Tongue (tissue), 2 donors: Measurements from ENCODE around the gene UQCR11. TPM values are rescaled to one million over a fixed set of nuclear protein-coding genes. Genes with fewer than 3 reads are reported as not detected.
"Not testable (repeated sequence)": the region's sequence is repeated elsewhere in the genome, so short reads cannot be mapped to it uniquely, and the experiment has no call there.

Experiments
- DNase-seq: peaks from one replicate; pipeline ENCODE4 v3.0.0-alpha.2; 2015
- total RNA-seq: library from RNA; depleted of rRNA; stranded (reverse); fragments of >200 nt; gene quantifications from one replicate; pipeline ENCODE4 v1.2.3, GENCODE V29; 2014

UQCR11 gene
- 49.0 TPM for total RNA-seq

DNA sequence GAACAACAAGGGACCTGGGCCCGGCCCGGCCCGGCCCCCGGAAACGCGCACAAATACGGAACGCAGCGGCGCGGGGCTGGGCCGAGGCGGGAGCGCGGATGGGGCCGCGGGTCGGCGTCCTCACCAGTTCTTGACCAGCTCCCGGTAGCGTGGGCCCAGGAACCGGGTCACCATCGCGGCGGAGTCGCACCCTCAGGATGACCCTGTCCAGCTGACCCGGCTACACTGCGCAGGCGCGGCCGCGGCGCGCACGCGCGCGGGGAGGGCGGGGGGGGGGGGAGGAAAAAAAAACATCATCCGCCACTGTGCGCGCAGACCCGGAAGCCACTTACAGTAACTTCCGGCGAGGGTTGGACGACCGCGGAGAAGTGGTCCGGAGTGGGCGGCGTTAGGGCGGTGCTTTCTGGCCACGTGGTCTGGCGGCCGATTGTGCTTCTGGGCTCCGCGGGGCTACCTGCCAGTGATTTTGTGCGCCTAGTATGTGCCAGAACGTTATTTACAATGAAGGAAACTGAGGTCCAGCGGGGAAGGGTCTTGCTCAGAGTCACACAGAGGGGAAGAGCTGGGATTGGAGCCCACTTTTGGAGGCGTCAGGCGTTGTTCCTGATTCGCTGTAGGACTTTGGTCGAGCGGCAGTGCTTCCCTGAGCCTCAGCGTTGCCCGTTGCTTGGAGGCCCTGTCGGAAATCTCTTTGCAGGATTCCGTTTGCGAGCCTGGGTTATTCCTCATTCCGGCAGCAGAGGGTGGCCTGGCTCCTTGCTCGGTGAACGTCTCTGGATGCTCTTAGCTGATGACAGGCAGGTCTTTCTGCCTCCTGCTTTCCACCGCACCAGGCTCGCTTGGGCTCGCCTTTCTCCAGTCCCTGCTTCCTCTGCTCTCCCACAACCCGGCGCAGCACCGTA lies at the start of gene UQCR11:
Gene UQCR11, minus strand, starts transcription at position 227 of the 902 bp plus-strand sequence. Its CDS starts 53 bp downstream, at position 174.
- DNase-seq = peak; percentile 98

DNA sequence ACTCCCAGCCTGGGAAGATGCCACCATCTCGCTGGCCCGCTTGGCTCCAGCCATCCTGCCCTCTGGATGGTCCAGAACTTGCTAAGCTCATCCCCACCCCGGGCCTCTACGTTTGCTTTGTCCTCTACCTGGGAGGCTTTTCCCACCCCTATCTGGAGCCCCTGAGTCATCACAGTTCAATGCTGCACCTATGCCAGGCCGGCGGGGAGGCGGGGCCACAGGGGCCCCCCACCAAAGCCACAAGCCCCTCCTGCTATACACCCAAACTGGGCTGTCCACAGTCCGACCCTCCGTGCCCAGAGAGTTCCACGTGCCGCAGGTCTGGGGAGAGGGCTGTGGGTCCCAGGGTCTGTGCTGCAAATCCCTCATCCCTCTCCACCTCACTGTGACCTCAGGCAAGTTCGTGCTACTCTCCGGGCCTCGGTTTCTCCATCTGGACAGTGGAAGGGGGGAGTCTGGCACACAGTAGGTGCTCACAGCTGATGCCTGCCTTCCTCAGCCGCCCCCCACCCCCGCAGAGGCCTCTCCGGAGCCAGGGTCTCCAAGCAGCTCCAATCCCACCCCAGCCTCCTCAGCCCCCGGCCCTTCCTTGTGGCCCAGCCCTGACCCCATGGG lies 49.0 kb upstream of the UQCR11 start:
- DNase-seq = no peak

DNA sequence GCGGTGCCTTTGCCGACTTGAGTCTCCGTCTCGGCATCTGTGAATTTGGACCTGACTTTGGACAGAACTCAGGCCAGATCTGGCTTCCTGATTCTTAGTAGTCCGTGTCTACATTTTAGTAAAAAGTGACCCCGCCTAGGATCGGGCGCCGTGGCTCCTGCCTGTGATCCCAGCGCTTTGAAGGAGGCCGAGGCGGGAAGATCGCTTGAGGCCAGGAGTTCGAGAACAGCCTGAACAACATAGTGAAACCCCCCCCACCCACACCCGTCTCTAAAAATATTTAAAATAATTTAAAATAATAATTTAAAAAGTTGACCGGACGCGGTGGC lies 48.0 kb upstream of the UQCR11 start:
- DNase-seq = no peak

DNA sequence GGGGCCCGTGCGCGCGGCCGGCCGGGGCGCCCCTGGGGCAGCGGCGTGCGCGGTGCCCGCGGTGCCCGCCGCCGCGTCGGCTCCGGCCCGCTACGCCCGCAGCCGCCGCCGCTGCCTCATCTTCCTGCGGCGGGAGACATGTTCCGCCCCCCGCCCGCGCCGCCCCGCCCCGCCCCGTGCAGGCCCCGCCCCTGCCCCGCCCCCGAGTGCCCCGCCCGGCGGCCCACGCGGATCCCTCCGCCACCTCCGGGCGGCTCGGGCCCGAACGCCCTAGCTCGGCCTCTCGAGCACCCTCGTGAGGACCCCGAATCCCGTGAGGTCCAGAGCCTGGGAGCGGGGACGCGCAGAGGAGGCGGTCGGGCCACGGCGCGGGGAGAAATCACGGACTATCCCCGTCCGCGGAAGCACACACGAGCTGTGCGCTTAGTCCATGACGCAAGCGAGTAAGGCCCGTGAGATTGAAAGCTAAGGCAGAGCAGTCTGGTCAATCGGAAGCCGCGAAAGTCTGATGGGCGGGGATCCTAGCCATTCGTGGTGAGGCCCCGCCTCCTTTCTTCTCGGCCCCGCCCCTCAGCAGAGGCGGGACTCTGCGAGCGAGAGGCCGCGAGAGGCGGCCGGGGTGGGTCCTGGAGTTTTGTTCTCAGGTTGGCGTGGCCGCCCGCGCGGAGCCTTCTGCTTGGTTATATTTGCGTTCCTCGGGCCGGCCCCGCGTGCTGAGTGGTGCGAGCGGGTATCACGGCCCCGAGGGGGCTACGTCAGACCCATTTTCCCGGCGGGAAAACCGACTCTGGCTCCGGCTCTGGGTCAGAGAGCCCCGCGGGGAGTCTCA lies 47.4 kb upstream of the UQCR11 start, which contains the start of gene TCF3:
Gene TCF3, minus strand, starts transcription at position 145 of the 829 bp plus-strand sequence. CDS start 2,367 bp downstream, outside the sequence.
- peak; percentile 99 for DNase-seq

DNA sequence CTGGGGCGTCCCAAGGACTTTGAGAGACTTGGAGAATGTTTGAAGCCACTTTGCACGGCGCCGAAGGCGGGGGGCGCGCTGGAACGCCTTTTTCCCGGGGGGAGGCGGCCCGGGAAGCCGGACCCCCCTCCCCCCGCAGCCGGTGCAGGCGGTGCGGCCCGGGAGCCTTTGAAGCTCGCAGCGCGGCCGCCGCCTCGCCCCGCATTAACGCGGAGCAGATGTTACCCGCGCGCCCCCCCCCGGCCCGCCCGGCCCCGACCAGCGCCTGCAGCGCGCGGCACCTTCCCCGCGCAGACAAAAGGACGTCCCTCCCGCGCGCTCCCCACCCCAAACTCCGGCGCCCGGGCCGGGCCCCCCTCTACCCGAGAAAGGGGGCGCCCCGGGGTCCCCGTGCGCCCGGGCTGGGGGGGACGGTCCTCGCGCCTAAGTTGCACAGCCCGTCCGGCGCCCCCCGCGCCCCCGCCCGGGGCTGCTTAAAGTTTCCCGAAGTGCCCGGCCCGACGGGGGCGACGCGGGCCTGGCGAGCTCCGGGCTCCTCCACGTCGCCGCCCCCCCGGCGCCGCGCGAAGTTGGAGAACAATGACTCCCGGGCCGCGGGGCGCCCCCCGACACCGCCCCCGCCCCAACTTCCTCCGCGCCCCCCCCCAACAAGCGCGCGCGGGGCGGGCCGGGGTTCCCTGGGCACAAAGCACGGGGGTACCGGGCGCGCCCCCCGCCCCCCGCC lies 46.5 kb upstream of the UQCR11 start:
- DNase-seq = peak; percentile 73

DNA sequence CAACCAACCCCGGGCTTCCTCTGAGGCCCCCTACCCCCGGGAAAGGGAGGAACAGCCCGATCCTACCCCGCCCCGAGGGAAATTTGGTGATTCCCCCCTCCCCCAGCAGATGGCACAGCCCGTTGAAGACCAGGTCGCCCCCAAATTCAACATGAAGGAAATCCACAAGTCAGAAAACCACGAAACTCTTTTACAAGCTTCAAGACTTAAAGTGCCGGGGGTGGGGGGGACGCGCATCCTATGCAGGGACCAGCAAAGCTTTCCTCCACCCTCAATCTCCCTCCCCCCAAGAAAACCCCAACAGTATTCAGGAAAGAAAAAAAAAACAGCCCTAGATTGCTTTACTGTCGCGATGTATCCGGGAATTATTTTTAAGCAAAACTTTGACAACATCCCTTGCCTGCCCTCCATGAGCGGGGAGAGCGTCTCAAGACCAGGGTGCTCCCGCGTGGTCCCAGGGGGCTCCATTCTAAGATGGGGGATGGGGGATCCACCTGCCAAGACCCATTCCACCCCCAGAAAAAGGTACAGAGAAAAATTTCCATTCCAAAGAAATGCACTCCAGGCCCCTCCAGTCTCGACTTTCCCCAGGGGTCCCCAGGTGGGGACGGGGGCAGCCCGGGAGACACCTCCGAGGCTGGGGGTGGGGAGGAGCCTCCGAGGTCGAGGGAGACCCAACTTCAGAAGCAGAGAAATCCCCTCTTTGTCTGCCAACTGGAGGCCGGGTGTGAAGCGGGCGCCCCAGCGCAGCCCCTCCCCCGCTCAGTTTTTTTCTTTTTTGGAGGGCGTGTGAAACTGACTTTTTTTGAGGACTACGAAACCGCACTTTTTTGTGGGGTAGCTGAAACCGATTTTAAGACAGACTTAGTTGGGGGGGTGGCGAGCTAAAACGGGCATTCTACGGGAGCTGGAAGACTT lies 45.6 kb upstream of the UQCR11 start:
- peak; percentile 75 for DNase-seq

DNA sequence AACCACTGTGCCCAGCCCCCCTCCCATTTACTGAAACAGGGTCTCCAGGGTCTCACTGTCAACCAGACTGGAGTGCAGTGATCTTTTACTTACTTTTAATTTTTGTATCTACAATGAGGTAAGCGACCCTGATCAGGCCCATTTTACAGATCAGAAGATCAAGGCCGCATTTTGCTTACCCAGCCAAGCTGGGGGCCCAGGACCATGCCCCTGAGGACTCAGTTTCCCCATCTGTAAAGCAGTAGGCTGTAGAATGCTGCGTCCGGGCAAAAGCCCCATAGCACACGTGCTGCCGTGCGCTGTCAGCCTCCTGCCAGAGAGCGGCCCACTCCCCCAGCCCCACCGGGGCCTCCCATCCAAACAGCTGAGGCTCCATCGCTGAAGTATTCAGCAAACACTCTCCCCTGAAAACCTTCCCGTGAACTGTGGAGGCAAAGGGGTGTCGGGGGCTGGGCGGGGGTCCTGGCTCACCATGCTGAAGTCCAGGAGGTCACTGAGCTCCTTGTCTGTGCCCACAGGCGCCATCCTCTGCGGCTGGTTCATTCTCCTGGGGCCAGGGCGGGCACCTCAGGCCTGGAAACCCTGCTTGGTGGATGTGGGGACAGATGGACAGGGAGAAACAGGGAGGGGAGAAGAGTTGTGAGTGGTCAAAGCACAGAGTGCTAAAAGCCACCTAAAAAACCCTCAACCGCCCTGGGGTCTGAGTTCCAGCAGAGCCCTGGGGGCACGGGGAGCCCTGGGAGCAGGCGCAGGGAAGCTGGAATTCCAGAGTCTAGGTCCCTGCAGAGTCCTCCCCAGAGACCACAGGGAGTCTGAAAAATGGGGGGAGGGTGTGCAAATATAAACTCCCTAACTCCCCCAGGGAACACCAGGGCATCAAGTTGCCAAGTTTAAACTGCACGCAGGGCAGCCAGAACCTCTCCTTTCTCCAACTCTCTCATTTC lies 44.7 kb upstream of the UQCR11 start:
- no peak for DNase-seq

DNA sequence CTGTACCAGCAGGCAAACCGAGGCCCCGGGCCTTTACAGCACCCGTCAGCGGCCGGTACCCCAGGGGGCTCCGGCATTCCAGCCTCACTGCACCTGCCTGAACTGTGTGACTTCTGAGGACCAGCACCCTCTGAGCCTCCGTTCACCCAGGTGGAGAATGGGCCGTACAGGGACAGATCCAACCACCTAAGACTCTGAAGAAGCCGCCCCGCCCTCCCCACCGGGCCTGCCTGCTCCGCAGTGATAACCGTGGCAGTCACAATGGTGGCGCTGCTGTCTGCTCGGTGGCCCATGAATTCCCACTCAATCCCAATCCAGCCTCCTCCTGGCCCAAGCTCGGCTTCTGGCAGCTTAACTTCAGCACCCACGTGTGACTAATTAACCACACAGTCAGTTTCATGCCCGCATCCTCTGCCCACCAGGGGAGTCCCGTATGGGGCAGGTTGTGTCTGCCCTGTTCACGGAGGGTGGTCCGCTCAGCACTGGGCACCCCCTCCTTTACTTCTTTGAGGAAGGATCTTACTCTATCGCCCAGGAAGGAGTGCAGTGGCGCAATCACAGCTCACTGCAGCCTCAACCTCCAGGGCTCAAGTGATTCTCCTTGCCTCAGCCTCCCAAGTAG lies 43.8 kb upstream of the UQCR11 start:
- DNase-seq = no peak

DNA sequence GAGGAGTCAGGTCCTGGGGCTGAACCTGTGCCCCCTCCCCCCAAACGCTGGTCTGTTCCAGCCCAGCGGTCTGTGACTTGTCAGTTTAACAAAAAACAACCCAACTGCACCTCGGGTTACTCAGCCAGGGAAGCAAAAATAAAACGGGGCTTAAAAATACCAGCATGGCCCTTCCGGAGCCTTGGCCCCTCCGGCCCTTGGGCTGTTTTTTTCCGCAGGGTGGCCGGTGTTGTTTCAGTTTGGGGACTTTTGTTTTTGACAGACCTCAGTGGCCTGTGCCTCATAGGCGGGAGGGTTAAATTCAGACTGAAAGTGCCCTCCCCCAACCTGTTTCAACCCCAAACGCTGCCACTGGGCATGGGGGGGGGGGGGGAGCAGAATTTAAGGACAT lies 43.2 kb upstream of the UQCR11 start:
- DNase-seq = no peak

DNA sequence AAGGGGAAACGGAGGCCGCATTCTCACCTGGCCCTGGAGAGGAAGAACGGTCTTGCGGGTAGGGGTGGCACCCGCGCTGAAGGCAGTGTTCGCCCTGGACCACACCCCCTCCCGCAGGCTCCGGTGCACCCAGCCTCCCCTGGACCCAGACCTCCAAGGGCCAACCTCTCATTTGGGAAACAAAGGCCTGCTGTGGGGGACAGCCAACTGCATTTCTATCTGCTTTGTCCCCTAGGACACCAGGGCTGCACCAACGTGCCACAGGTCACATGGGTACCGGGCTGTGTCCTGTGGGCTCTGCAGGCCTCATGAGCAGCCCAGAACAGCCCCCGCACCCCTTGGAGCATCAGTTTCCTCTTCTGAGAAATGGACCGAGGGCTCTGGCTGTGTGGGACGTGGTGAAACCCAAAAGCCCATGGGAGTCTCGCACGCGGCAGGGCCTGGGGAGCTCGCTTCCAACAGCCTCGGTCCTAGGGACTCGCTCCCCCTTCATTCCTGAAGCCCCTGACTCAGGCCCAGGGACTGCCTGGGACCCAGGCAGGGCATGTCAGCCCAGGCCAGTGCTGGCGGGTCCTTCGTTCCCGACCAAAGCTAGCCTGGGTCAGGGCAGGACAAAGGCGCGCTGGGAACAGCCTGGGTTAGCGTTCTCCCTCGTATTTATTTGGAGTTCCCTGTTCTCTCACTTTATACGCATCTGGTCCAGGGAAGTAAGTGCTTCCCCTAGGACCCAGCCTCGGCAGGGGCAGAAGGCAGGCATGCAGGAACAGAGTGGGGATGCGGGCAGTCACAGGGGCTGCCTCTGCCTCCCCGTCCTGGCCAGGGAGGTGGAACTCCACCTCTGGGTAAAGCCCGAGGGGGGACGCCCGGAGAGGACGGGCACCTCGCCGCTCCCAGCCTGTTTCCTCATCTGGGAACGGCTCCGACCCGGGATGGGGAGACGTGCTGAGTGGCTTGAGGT lies 42.5 kb upstream of the UQCR11 start:
- DNase-seq = no peak

DNA sequence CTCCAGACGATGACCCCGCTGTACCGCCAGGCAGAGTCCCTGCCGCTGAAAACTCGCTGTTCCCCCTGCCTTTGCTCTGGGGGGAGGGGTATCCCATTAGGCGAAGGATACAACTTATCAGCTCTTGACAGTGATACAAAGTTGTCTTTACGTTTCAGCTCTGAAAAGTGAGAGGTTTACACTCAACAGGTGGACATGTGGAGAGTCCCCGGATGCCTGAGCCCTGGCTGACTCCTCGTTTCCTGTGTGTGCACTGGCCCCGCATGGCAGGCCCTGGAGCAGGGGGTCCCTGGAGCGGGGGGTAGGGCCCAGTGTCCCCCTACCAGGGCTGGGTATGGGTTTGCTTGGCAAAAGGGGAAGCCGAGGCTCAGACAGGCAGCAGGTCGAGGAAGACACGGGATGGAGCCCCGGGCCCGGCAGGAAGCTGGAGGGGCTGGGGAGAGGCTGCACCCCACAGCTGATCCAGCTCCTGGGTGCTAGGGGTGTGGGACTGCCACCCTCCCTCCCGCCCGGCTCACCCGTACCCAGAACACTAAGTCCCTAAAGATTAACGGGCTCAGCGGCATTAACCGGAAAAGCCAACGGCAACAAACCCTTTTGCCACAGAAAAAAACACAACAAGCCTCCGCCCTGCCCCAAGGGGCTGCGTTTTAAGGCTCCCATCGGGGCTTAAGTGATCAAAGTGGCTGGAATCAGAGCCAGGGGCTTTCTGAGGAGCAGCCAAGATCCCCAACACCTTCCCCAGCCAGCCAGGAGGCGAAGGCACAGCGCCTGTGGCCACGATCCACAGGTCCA lies 41.6 kb upstream of the UQCR11 start:
- no peak for DNase-seq

DNA sequence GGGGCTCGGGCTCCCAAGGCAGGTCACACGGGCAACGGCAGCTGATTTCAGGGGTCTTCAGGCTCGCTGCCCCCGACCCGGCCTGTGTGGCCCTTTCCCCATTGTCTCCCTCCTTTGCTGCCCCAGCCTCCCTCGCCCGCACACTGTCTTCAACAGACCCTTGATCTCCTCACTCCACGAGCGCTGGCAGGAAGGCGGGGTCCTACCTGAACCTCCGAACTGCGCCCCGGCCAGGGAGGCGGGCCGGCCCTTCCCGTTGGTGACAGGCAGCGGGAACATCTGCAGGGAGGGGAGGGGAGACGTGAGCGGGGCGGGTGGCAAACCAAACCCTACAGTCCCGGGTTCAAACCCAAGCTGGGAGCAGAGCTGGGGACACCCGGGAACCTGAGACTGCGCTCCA lies 40.9 kb upstream of the UQCR11 start:
- DNase-seq = no peak

DNA sequence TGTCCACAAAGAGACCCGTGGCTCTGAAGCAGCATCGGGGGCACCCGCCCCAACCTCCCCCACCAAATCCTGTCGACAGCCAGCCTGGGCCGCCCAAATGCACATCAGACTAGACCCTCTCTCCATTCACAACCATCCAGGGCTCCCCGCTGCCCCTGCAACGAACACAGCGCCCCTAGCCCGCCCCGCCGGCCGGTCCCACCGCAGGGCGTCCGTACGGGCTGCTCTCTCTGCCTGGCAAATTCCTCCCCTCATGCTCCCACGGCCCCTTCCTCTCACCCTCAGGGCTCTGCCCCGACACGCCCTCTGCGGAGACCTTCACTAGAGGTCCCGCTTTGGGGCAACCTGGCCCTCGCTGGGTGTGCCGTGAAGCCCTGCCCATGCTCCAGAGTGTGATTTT lies 40.0 kb upstream of the UQCR11 start:
- DNase-seq = no peak

DNA sequence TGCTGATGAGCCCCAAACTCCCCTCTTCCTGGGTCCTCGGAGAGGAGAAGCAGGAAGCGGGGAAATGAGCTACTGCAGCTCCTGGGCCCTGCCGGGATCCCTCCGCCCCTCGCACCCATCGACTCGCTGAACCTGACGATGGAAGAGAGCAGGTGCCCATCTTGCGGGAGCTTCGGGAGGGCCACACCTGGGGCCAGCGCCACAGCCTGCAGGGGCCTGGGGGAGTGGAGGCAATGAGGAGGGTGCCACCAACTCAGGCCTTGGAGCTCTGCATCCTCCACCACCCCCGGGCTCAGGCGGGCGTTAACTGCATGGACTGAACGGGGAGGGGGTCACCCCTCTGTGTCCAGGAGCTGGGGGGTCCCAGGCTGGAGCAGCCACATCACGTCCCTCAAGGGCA lies 38.8 kb upstream of the UQCR11 start:
- DNase-seq = no peak

DNA sequence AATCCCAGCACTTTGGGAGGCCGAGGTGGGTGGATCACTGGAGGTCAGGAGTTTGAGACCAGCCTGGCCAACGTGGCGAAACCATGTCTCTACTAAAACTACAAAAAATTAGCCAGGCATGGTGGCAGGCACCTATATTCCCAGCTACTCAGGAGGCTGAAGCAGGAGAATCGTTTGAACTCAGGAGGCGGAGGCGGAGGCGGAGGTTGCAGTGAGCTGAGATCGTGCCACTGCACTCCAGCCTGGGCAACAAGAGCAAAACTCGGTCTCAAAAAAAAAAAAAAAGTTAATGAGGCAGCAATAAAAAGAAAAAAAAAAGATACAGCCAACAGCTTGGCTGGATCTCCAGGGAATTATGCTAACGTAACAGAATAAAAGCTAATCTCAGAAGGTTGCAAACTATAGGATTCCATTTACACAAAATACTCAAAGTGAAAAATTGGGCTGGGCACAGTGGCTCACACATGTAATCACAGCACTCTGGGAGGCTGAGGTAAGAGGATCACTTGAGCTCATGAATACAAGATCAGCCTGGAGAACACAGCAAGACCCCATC lies 35.7 kb upstream of the UQCR11 start:
- DNase-seq = not testable (repeated sequence)

DNA sequence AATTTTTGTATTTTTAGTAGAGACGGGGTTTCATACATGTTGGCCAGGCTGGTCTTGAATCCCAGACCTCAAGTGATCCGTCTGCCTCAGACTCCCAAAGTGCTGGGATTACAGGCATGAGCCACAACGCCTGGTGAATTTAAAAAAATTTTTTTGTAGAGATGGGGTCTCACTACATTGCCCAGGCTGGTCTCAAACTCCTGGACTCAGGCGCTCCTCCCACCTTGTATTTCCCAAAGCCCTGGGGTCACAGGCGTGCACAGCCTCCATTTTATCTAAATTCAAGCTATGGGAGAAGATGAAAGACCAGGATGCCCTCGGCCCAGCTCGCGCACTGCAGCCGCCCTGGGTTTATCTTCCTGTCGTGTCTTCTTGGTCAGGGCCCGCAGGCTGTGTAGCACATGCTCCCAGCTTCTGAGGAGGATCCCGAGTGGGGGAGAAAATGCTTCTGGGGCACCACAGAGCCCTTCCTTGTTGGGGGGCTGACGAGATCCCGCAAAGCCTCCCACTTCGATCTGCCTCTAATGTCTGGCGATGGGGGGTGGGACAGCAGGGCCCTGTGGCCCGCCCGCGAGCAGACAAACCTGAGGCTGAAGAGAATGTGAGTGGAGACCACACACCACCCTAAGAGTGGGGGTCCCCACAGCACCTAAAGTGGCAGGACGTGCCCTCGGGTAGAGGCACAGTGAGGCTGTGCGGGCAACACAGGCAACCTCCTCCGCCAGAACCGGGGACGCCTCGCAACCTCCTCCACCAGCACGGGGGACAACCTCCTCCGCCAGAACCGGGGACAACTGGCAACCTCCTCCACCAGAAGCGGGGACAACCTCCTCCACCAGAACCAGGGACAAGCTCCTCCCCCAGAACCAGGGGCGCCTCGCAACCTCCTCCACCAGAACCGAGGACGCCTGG lies 31.3 kb upstream of the UQCR11 start:
- no peak for DNase-seq
